Fibroblast of skin of scalp (primary cell): ENCODE data around the gene USF2.

Source experiments
- DNase-seq: peaks from one replicate; pipeline ENCODE4 v3.0.0-alpha.2; 2013

USF2 gene

GRCh38 chr19:35301961-35302360 is 33.2 kb downstream of the USF2 start:
- no peak for DNase-seq

- no peak for DNase-seq
Measured at GRCh38 chr19:35302446-35302845, 33.7 kb downstream of the USF2 start.

GRCh38 chr19:35303357-35303915 is 34.7 kb downstream of the USF2 start:
- no peak for DNase-seq

- DNase-seq, result no peak
Measured at GRCh38 chr19:35304036-35304435, 35.3 kb downstream of the USF2 start.

GRCh38 chr19:35305181-35305580 is 36.4 kb downstream of the USF2 start:
- DNase-seq, result no peak

GRCh38 chr19:35306473-35307246 is 37.9 kb downstream of the USF2 start:
- no peak for DNase-seq

- DNase-seq, result no peak
Measured at GRCh38 chr19:35307931-35308330, 39.2 kb downstream of the USF2 start.

- DNase-seq, result no peak
Measured at GRCh38 chr19:35308910-35309309, 40.1 kb downstream of the USF2 start.

- DNase-seq, result no peak
Measured at GRCh38 chr19:35309481-35310279, 40.9 kb downstream of the USF2 start.

GRCh38 chr19:35310331-35310730 is 41.6 kb downstream of the USF2 start:
- DNase-seq, result no peak

GRCh38 chr19:35310811-35311465 is 42.2 kb downstream of the USF2 start:
- DNase-seq, result no peak

- DNase-seq, result no peak
Measured at GRCh38 chr19:35311901-35312665, 43.3 kb downstream of the USF2 start.

GRCh38 chr19:35313587-35313986 is 44.8 kb downstream of the USF2 start:
- no peak for DNase-seq

GRCh38 chr19:35314031-35314430 is 45.3 kb downstream of the USF2 start:
- DNase-seq, result no peak

GRCh38 chr19:35314858-35315470 is 46.2 kb downstream of the USF2 start:
- no peak for DNase-seq

- DNase-seq, result no peak
Measured at GRCh38 chr19:35315883-35316282, 47.1 kb downstream of the USF2 start.

- no peak for DNase-seq
Measured at GRCh38 chr19:35316560-35316959, 47.8 kb downstream of the USF2 start.

GRCh38 chr19:35317464-35318043 is 48.8 kb downstream of the USF2 start:
- no peak for DNase-seq

GRCh38 chr19:35318679-35319448 is 50.1 kb downstream of the USF2 start:
- peak; percentile 29 for DNase-seq

- DNase-seq, result no peak
Measured at GRCh38 chr19:35320065-35320713, 51.4 kb downstream of the USF2 start.
